ENCODE data around the gene THOP1.

- TF ChIP-seq CTCF (IDR thresholded peaks at IDR 0.05 in 8 of 11, conservative IDR thresholded peaks at IDR 0.05 in 3 of 11) (no peak), POLR2A (IDR thresholded peaks at IDR 0.05) (no peak)
These were observed 15.2 kb downstream of the THOP1 start for GRCh38 chr19:2800506-2800905.
